HG02678 (cell line): ENCODE data around the gene TMEM187.

Source experiments
- ATAC-seq: cut with Tn5 transposase; IDR thresholded peaks from one replicate; pipeline ENCODE4 v1.9.1; 2021; ENCODE audit warnings: mild to moderate bottlenecking, moderate library complexity; ENCODE audit not compliant: unreplicated experiment

Gene TMEM187, protein sequence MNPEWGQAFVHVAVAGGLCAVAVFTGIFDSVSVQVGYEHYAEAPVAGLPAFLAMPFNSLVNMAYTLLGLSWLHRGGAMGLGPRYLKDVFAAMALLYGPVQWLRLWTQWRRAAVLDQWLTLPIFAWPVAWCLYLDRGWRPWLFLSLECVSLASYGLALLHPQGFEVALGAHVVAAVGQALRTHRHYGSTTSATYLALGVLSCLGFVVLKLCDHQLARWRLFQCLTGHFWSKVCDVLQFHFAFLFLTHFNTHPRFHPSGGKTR

GRCh38 chrX:153972368-153973126 is at the start of gene TMEM187:
TSS of gene TMEM187 (plus strand) at chrX:153972754. CDS start at chrX:153982063, 9,309 bp downstream.
- peak; percentile 54 for ATAC-seq

DNA sequence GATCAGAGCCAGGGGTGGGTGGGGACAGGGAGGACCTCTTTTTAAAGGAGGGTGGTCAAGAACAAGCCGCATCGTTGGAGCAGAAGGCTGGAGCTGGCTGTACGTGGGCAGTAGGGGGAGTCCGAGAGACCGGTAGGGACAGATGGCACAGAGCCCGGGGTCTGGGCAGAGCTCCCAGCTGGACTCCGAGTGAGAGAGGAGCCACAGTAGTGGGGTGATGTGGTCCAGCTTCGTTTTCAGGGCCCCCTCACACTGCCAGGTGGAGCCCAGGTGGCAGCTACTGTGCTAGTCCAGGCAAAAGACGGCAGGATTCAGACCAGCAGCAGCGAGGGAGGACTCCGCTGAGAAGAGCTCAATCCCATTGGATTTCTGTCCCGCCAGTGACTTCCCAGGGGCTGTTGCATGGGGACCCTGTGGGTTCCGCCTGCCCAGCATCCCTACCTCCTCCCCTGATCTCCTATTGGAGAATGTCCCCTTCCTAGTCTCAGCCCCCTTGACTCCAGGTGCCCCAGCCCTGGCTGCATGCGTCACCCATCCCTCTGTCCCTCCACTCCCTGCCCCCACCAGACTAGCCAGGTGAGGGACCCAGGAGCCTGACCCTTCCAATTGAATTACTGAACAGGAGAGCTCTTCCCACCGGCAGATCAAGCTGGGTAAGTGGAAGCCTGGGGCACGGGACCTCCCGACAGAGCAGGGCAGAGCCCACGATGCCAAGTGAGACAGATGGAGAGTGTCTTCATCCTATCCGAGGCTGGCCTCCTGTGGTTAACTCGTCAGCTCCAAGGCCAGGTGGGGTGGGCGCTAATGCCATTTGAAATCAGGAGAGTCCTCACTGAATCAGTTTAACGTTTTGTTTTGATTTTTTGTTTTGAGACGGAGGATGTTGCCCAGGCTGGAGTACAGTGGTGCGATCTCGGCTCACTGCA is 49.4 kb upstream of the TMEM187 start:
- no peak for ATAC-seq

DNA sequence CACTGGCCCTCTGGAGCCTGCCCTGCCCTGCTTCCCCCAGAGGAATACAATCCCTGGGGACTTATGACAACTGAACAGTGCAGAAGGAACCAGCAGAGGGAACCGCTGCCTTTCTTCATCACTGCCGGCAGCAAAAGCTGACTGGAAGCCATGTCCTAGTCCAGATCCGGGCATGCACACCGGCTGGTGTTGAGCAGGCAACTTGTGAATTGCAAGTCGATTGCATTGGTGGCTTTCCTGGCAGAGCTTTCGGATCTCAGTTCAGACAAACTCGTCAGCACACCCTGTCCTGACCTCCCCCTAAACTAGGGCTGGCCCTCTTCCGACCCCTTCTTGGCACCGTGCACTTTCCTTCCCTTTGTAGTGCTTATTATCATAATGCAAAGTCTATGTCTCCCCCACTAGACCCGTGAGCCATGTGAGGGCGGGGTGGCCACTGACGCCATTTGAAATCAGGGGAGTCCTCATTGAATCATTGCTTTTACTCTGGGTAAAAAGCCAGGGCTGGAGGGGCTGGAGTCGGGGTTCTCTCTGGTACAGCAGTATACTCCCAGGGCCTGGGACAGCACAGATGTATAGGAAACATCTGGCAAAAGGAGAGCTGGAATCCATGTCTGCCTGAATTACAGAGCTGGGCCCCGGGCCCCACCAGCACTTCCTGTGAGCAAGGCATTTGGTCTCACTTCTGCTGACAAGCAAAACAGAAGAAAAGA is 48.2 kb upstream of the TMEM187 start:
- no peak for ATAC-seq

DNA sequence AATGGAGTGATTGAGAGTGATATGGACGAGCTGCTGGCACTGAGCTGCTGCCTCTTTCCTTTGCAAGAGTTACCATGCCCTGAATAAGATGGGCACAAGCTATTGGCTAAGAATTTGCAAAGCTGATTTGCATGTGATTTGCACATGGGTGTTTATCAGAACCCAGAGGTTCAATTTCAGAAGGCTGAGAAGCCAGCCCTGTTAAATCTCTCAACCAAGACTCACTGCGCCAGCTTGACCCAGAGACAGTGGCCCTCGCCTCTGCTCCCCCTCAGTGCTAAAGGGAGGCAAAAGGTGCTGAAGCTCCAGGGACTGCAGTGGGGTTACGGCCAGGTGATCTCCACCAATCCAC is 47.2 kb upstream of the TMEM187 start:
- no peak for ATAC-seq

- ATAC-seq: no peak
Measured at GRCh38 chrX:153925739-153926551, 46.6 kb upstream of the TMEM187 start, which contains the start of gene ARHGAP4. TSS of gene ARHGAP4 (minus strand) at chrX:153926264. CDS start at chrX:153926202, 62 bp downstream.

DNA sequence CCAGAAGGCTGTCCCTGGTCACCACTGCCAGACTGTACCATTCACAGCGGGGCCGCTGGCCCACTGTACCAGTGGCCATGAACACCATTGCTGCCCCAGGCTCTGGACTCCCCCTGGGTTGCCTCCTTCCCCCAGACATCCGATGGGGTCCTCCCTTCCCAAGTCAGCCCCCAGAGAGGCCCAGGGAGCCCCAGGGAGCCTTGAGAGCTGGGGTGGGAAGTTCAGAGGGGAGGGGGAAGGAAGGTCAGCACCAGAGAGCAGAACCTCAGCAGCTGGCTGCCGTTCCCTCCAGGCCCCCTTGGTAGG is 46.0 kb upstream of the TMEM187 start:
- no peak for ATAC-seq

DNA sequence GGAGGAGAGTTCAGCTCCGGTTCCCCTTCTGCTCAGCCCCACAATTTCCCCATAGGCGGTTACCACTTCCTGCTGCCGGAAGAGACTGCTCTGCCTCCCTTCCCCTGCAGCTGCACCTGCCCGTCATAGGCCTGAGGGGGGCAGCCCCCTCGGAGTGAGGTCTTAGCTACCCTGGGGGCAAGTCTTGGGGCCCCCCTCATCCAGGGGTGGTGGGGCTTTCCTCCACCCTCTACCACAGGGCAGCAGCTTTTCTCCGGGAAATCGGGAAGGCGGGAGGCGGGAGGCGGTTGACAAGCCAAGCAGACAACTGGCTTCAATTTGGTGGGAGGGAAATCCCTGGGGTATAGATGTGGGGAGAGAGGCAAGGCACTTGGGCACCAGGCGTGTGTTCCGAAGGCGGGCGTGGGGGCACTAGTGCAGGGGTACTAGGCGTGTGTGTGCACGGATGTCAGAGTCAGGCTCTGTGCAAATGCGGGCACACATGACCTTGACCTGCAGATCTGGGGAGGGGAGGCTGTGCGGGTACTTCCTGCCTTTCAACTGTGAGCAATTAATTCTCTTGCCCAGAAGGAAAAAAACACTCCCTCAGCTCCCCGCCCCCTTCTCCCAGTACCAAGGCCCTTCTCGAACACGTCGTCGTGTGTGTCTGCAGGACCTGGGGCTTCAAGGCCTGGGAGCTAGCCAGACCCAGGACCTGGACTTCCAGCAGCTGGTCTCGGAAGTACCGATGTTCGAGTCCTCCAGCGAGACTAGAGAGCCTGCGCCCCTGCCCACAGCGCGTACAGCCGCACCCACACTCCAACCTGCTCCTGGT is 45.5 kb upstream of the TMEM187 start:
- peak; percentile 32 for ATAC-seq

- no peak for ATAC-seq
Measured at GRCh38 chrX:153927672-153927921, 45.0 kb upstream of the TMEM187 start.

GRCh38 chrX:153927922-153928760 is 44.4 kb upstream of the TMEM187 start:
- peak; percentile 77 for ATAC-seq

GRCh38 chrX:153928846-153929245 is 43.7 kb upstream of the TMEM187 start:
- no peak for ATAC-seq

- no peak for ATAC-seq
Measured at GRCh38 chrX:153929576-153929975, 43.0 kb upstream of the TMEM187 start.

DNA sequence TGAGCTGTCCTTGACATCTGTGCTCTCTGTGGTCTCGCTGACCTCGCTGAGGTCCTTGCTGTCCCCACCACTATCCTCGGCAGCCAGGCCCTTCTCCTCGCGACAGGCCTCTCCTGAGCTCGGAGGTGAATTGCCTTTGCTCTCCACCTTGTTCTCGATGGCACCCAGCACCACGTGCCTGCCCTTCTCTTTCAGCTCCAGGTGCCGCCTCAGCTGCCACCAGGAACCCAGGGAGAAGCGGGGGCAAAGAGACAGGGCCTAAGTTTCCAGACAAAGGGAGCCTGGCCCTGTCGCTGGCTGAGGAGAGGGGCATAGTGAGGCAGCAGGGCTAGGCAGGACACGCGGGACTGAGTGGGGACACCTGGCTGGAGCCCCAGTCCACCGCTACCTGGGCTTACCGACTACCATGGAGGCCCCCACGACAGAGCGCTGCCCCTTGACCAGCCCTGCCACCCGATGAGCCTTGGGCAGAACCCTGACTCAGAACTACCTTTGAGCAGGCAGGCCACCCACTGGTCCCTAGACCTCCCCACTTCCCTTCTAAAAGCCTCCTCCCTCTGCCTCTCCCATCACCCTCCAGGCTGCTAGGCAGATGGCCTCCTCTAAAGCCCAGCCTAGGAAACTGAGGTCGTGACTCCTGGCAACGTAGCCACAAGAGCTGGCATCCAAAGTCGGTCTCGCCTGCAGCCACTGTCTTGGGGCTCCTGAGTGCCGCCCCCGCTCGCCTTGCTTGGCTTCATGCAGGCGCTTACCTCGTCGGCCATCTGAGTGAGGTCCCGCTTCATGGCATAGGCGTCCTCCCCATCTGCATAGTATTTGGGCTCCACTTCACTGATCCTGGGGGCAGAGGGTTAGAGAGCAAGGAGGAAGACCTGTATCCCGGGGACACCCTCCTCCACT is 42.3 kb upstream of the TMEM187 start:
- ATAC-seq: no peak

DNA sequence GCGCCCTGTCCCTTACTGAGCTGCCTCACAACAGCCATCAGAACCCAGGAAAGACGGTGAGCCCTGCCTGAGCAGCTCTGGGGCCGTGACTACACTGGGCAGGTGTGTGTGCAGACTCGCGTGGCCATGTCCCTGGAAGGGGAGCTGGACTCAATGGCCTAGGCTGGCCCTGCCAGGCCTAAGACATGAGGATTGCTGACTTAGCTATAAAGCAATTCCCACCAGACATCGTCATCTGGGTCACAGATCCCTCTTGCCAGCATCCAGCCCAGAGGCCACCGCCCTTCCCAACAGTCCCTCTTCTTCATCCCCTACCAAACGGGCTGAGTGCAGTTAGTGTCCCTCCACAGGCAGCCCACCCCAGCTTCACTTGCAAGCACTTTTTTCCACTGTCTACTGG is 41.4 kb upstream of the TMEM187 start:
- ATAC-seq: no peak

DNA sequence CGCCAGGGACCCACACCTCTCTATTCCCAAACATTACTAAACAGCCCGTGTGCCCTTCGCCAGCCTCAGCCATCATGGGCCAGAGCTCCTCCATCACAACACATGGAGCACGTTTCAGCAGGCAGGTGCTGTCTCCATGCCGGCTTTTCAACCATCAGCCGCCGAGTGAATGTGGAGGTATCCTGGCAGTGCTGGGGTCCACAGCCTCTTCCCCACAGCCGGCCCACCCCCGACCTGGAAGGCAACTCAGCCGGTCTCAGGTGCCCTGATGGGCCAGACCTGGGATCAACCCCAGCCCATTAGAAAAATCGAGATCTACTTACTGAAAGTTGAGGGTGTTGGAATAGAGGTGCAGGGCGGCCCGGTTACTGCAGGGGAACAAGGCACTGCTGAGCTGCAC is 40.8 kb upstream of the TMEM187 start:
- ATAC-seq: no peak

DNA sequence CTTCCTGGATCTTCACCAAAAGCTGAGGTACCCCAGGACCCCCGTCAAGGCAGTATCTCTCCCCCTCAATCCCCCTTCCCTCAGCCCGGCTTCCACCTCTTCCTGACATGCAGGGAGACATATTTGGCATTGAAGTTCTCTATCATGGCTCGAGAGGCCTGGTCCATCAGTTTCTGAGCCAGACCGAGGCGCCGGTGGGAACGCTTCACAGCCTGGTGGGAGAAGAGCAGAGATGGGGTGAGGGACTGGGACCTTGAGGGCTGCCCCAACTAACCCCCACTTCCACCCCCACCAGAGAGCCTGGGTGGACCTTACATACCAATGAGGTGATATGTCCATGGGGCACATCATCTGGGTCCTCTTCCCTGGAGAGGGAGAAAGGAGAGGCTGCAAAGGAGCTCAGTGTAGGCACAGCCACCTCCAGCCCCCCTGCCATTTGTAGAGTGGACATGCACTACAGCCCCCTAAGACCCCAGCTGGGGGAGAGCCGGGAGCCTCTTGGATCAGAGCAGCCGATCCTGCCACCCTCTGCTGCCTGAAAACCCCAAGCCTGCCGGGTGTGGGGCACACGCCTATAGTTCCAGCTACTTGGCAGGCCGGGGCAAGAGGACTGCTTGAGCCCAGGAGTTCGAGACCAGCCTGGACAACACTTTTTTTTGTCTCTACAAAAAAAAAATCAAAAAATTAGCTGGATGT is 40.2 kb upstream of the TMEM187 start:
- ATAC-seq: no peak

DNA sequence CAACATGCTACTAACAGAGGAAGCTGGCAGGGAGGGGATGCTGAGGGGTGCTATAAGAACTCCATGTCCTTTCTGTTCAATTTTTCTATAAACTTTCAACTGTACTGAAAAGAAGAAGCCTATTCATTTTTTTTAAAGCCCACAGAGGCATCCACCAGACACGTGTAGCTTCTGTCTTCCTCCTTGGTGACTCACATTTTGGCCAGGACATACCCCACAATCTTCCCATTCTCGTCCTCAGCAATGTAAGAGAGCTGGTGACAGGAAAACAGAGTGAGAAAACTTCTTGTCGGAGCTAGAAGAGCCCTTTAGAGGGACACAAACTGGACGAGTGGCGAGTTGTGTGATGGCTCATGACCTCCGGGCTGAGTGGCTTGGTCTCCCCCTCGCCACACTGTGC is 38.8 kb upstream of the TMEM187 start:
- ATAC-seq: no peak

GRCh38 chrX:153934148-153934761 is 38.3 kb upstream of the TMEM187 start:
- ATAC-seq: peak; percentile 9
